Amniotic stem cell (primary cell): ENCODE results near the gene CD99.

Source experiments
- DNase-seq: peaks from one replicate; lab custom pipeline; 2025; lab: John Stamatoyannopoulos, UW

CD99 gene

GRCh38 chrX:2699959-2700358 lies 8.9 kb downstream of the CD99 start:
- no peak for DNase-seq

GRCh38 chrX:2700405-2701320 lies 9.6 kb downstream of the CD99 start:
- no peak for DNase-seq

GRCh38 chrX:2701600-2701999 lies 10.5 kb downstream of the CD99 start:
- DNase-seq, result no peak

- no peak for DNase-seq
Observed at GRCh38 chrX:2703991-2704369, 12.9 kb downstream of the CD99 start.

- no peak for DNase-seq
Observed at GRCh38 chrX:2705046-2705832, 14.1 kb downstream of the CD99 start.

- no peak for DNase-seq
Observed at GRCh38 chrX:2707334-2707760, 16.3 kb downstream of the CD99 start.

- no peak for DNase-seq
Observed at GRCh38 chrX:2708021-2708420, 16.9 kb downstream of the CD99 start.

GRCh38 chrX:2708592-2709188 lies 17.6 kb downstream of the CD99 start:
- no peak for DNase-seq

GRCh38 chrX:2709556-2709955 lies 18.5 kb downstream of the CD99 start:
- no peak for DNase-seq

- DNase-seq, result no peak
Observed at GRCh38 chrX:2710041-2710840, 19.1 kb downstream of the CD99 start.

- DNase-seq, result no peak
Observed at GRCh38 chrX:2711441-2711840, 20.3 kb downstream of the CD99 start.

GRCh38 chrX:2712428-2712827 lies 21.3 kb downstream of the CD99 start:
- DNase-seq, result no peak

GRCh38 chrX:2712890-2713840 lies 22.1 kb downstream of the CD99 start:
- DNase-seq, result no peak

- DNase-seq, result no peak
Observed at GRCh38 chrX:2714551-2714950, 23.5 kb downstream of the CD99 start.

- no peak for DNase-seq
Observed at GRCh38 chrX:2715066-2715600, 24.0 kb downstream of the CD99 start.

GRCh38 chrX:2717312-2717711 lies 26.2 kb downstream of the CD99 start:
- DNase-seq, result no peak

GRCh38 chrX:2718821-2719220 lies 27.7 kb downstream of the CD99 start:
- DNase-seq, result no peak

GRCh38 chrX:2719774-2720447 lies 28.8 kb downstream of the CD99 start:
- no peak for DNase-seq

GRCh38 chrX:2723286-2723879 lies 32.3 kb downstream of the CD99 start:
- no peak for DNase-seq
